GM18861 (cell line): ENCODE data around the gene KSR1.

Experiments
- ATAC-seq: cut with Tn5 transposase; IDR thresholded peaks from one replicate; pipeline ENCODE4 v1.9.1; 2021; ENCODE audit not compliant: unreplicated experiment

Gene KSR1

DNA sequence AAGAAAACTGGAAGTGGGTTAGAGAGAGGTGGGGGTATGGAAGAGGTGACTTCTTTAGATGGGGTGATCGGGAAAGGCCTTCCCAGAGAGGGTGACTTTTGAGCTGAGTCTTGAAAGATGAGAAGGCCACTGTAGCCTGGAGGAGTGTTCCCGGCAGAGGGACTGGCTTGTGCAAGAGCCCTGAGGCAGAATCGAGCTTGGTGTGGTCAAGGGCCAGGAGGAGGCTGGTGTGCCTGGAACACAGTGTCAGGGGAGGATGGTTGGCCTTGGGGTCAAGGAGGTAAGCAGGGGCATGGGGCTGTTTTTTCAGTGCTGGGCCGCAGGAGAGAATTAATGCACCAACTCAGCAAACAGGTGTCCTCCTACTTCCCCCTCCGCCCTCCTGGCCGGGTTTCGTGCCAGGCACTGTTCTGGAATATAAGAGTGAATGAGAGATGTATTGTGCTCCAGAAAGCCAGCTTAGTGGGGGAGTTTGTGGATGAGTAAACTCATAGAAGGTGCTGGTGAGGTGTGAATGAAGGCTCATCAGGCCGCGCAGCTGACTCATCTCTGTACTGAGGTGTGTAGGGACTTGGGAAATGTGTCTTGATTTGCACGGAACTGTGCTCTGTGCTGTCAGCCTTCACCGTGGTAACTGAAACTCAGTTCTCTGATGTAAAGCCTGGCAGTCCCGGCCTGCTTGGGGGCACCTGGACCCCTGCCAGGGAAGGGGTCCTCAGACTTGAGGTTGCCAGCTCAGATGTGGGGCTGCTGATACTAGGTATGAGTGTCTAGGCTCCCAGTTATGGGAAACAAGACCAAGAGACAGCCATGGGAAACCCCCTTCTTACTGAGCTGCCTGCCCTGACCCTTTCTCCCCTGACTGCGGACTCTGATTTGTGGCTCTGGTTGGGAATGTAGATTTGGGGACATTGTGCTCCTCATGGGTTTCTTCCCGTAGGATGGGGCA is 15.3 kb downstream of the KSR1 start:
- peak; percentile 53 for ATAC-seq

DNA sequence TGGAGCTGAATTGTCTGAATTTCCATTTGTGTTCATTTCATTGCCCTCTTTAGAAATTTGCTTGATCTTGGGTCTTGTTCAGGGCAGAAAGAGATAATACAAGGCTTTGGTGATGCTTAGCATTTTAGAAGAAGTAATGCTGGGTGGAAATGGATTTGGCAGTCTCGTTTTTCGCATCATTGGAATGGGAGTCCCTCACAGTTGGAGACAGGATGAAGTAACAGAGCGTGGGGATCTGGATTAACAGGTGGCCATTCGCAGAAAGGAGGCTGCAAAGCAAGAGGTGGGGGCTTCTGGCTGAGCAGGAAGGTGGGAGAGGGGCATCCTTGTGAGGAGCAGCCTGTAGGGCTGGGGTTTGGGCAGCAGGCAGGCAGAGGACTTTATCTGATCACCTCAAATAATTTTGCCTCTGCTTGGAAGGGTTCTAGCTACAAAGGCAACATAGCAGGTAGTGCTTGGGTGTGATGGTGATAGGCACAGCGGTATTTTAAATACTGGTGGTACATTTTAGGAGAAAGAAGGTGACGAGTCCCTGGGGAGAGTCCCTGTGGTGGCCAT is 17.0 kb downstream of the KSR1 start:
- ATAC-seq: no peak

DNA sequence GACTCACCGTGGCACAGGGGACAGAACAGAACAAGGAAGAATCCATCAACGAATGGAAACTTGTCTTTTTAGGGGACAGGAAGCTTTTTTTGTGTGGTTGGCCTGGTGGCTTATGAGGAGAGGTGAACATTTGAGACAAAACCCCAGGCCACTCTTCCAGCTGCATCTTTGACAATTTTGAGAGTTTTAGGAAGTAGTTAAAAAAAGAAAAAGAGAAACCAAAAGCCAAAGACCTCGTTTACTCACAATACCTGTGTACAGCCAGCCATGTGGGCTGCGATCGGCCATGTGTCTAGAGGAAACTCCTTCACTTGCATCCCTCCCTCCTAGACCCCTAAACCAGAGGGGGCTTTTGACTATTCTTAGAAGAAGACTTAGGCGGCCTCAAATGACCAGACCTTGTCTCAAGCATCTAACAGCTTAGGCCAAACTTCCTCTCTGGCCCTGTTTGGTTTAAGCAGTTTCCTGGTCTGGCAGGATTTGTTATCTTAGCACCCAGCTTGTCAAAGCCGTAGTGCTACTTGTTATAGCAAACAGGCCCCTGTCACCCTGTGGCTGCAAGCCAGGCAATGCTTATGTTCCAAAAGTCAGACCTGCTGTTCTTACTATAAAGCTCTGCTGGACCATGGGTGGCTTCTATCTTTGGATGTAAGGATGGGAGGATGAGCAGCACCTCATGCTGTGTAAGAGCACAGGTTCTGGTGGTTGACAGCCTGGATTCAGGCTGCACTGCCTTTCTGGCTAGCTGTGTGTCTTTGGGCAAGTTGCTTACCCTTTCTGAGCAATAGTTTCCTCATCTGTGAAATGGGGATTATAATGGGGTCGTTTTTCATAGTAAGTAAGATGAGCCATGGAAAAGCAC is 17.7 kb downstream of the KSR1 start:
- peak; percentile 33 for ATAC-seq

DNA sequence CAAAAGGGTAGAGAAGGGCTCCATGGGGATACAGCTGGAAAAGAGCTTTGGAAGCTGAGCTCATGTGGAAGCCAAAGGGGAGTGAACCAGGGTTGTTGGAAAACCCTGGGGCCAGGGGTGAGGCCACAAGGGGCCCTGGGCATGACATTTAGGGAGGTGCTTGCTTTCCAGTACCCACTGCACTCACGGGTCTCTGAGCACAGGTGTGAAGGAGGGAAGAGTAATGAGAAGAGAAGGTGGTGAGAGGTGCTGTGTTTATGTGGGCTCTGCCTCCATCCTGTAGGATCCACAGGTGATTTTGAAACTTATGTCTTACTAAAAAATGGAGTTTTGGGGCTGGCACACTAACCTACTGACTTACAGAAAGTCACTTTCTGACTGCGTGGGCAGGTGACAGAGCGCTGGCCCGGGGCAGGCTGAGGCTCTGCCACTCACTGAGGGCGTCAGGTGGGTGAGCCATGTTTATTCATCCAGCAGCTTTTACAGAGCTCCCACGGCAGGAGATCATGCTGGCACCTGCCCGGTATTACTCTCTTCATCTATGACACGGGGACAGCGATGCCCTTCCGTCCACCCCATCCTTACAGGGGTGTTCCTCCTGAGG is 18.9 kb downstream of the KSR1 start:
- no peak for ATAC-seq

DNA sequence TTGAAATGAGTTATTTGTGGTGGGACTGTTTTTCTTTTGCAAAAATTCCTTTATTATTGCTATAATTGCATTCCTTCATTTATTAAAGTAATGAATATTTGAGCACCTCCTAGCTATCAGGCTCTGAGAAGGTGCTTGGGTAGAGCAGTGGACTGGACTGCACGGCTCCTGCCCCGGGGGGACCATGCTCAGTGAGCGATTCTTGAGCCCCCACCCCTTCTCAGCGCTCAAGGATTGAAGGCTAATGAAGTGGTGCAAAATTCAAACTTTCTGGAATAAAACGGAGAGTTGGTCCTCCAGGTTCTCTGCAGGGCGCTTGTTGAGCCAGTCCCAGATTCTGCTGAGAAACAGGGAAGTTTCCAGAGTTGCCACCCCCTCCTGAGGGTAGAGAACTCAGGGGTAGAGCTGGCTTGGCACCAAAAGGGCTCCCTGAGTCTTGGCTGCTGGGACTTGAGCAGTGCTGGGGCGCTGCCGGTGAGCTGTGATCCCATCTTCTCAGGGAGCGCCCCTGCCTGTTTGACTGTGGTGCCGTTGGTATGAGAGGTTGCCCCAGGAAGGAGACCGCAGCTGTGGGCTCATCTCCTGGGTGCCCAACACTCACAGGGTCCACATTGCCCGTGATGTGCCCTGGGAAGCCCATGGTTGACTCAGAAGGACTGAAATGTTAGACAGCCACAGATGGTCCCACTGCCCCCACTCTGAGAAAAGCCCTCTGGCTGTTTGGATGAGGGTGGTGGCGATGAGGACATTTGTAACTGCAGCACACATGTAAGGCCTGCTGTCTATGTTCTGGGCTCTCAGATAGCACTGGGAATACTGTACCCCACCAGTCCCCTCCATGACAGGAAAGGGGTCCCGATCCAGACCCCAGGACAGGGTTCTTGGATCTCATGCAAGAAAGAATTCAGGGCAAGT is 20.0 kb downstream of the KSR1 start:
- ATAC-seq: no peak

DNA sequence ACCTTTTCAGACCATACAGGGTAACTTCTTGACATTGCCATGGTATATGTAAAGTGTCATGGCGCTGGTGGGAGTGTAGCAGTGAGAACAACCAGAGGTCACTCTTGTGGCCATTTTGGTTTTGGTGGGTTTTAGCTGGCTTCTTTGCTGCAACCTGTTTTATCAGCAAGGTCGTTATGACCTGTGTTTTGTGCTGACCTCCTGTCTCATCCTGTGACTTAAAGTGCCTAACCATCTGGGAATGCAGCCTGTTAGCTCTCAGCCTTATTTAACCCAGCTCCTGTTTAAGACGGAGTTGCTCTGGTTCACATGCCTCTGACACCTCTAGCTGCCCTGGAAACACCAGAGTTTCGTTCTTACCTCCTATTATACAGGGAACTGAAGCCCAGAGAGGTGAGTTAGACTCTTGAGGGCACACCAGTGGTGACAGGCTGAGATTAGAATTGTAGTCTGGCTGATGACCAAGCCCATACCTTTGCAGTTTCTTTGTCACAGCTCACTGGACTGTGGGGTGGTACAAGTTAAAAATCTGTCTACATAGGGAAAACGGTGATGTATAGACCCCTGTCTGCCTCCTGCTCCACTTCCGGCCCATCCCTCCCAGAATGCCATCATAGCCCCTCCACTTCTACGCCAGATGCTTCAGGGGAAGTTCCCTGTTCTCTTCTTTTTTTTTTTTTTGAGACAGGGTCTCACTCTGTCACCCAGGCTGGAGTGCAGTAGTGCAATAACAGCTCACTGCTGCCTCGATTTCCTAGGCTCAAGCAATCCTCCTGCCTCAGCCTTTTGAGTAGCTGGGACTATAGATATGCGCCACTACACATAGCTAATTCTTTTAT is 21.0 kb downstream of the KSR1 start:
- no peak for ATAC-seq

DNA sequence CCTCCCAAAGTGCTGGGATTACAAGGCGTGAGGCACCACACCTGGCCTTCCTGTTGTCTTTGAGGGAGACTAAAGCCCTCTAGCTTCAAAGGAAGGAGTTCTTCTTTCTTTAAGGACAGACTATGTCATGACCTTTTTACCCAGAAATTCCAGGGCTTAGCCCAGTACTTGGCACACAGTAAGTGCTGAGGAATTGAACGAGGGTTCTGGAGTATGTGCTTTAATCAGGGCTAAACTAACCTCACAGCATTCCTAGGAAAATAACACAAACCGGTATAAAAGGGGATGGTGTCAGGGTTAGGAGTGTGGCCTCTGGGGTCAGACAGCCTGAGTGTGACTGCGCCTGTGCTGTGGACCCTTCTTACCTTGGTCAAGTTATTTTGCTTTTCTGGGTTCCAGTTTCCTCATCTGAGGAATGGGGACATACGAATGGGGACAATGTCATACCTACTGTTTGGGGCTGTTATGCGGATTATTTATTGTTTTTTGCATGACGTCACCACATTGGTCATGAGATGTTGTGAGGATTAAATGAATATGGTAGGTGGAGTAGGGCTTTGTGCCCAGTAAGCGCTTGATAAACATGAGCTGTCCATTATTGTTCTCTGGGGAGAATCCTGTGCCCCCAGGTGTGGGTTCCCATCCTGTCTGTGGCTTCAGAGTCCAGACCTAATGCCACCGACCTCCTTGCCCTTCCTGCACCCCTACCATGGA is 21.9 kb downstream of the KSR1 start:
- no peak for ATAC-seq

DNA sequence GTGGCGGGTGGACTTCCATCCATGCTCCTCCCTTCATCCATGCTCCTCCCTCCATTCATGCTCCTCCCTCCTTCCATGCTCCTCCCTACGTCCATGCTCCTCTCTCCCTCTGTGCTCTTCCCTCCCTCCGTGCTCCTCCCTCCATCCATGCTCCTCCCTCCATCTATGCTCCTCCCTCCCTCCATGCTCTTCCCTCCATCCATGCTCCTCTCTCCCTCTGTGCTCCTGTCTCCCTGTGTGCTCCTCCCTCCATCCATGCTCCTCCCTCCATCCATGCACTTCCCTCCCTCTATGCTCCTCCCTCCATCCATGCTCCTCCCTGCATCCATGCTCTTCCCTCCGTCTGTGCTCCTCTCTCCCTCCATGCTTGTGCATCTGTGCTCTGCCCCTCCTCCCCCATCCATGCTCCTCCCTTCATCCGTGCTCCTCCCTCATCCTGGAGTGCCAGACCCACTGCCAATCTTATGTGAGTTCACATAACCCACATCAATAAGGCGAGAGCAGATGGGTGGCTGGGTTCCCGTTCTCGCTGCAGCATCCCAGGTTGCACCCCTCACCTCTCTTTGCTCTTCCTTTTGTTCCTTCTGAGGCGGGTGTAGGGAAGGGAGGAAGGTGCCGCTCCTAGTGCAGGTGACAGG is 22.8 kb downstream of the KSR1 start:
- no peak for ATAC-seq

DNA sequence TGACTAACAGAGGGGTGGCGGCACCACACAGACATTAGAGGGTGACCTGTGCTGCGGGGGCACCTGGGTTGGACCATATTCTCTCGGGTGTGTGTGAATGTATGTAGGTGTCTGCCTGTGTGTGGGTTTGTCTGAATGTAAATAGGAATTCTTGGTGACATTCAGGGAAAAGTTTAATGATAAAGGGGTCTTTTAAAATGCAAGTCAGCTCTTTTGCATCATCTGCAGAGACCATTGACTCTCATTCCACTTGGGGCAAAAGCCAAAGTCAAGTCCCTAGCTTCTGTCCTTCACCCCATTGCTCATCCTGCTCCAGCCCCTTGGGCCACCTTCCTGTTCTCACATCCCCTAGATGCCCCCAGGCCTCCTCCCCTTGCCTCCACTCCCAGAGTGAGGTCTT is 23.6 kb downstream of the KSR1 start:
- no peak for ATAC-seq

DNA sequence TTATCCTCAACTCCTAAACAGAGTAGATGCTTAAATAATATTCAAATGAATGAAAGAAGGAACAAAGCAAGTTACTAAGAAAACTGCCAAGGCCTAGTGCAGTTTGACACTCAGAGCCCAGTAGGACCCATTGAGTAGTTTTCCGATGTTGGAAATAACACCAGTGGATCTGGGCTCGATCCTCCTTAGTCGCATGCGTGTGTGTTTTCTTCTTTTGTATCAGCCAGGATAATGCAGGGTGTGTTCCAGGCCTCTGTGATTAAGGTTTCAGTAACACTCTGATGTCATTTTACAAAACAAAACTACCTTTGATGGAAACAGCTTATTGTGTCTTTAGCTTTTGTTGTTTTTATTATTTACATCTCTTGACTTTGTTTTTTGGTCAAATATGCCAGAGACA is 24.5 kb downstream of the KSR1 start:
- ATAC-seq: no peak

DNA sequence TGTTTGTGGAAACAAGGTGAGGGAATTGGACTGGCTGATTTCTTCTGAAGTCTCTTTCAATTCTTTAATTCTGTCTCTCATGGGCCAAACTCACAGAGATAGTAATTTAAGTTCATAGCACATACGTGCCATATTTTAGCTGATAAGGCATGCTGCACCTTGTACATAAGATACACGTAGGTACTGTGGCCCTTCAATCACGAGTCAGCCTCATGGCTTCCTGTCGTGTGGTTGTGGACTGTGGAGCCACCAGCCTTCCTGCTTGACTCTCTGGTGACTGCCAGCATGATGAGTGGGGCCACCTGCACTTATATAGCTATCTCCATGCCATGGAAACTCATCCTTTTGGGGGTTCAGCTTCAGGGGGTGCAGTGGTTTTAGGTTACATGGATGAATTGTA is 25.1 kb downstream of the KSR1 start:
- ATAC-seq: peak; percentile 53

DNA sequence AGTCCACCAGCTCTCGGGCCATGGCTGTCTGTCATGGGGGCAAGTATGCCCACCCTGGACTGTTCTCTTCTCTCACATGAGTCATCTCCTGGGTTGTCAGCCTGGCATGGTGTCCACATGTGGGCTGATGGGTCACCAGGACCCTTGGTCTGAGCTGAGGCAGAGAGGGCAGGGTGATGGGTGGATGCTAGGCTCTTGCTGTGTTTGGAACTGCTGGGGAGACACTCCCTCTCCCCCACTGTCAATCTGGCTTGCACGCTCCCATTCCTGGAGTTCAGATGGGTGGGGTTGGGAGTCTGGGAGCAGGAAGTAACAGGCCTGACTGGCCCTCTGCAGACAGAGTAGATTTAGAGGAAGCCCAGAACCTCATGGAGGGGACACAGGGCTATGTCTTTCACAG is 28.9 kb downstream of the KSR1 start:
- ATAC-seq: no peak

DNA sequence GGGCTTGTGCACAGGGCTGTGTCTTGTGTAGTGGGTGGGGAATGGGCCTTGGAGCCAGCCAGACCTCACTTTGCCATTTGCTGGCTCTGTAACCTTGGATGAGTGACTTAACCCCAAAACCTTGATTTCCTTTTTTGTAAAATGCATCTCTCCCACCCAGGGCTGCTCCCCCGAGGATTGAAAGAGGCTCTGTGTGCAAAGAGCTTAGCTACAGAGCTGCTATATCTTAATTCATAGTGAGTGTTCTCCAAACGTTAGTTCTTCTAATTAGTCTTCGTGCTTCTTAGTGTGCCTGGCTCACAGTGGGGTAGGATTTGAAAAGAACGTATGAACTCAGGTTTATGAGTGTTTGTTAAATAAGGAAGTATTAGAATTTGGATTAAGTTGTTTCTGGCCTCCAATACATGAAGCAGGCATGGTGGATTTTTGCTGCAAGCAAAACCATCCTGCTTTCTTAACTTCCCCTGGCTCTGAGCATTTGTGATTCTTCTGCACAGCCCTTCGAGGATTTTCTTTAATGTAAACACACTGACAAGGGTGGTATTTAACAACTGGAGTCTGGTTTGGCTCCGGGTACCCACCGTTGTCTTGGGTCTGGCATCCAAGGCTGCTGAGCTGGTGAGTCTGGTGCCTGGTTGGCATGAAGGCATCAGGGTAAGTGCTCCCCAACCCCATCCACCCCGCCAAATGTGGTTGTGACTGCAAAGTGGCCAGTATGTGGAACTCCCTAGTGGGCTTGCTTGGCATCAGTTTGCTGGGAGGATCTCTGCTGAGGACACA is 29.7 kb downstream of the KSR1 start:
- no peak for ATAC-seq

DNA sequence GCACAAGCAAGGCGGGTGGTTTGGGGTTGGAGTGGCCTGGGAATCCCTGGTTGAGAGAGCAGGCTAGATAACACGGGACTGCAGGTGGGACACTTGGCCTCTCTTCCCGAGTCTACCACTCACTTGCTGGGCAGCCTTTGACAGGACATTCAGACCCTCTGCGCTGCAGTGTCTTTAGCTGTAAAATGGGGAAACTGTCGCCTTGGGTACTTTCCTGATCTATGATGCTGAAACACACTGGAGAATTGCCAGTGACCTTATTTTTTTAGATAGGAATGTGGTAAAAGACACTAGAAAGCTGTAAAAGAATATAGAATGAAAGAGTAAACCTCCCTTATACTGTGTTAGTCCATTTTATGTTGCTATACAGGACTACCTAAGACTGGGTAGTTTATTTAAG is 30.5 kb downstream of the KSR1 start:
- no peak for ATAC-seq

DNA sequence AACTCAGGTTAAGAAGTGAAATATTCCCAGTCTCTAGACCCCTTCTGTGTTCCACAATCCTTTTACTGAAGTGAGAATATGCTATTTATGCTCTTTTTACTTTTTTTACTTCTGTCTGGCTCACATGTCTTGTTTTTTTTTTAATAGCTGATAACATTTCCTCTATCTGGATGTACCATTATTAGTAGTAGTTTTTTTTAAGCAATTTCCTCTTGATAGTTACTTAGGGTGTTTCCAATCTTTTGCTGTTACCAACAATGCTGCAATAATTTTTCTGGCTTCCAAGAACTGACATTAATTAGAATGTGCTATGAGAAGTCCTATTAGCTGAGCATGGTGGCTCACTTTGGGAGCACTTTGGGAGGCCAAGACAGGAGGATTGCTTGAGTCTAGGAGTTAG is 32.0 kb downstream of the KSR1 start:
- no peak for ATAC-seq

DNA sequence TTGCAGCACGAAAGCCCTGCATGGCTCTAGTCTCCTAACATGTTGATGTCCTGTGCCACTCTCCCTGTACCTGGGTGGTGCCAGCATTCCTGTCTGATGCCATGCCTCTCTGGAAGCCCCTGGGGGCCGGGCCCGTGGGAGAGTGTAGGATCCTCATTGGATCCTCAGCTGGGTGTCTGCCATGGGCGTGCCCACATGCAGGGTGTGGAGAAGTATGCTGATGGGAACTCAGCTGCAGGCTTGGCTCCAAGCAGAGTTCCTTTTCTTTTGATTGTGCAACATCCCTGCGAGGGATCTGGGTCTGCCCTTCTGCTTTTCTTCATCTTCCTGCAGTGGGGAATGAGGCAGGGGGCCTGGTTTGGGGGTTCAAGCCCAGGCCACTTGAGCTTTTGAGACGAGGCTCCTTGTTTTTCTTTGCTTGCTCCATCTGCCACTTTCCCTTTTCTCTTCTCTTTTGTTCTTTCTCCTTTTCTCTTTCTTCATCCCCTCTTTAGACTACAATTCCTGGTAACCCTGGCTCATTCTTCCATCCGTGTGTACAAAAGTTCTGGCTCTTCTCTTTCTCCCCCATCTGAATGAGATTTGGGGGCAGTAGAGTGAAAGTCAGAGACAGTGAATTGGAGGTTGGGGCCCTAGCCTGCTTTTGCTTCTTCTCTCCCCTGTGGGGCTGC is 32.9 kb downstream of the KSR1 start:
- no peak for ATAC-seq

DNA sequence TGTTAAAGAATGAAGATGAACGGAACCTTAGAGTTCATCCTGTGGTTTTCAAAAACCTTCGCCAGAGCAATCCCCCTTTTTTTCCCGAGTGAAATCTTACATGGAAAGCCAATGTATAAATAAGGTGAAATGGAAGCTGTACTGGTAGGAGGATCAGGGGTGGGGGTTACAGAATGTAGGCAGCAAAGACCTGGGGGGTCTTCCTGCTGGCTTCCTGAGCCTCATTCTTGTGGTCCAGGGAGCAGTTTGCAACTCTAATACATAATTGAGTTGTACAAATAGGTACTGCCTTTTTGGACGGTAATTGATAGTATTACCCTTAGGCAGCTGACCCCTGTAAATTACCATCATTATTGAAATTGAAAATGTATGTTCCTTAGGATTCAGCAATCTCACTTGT is 34.1 kb downstream of the KSR1 start:
- no peak for ATAC-seq
